ENCODE data around the gene ARRB2. TPM values are rescaled to one million over a fixed set of nuclear protein-coding genes. Genes with fewer than 3 reads are reported as not detected.

The ARRB2 gene
- total and polyA plus RNA-seq, 2 experiments from 2014 or later = 37.3 to 45.0 TPM

DNA sequence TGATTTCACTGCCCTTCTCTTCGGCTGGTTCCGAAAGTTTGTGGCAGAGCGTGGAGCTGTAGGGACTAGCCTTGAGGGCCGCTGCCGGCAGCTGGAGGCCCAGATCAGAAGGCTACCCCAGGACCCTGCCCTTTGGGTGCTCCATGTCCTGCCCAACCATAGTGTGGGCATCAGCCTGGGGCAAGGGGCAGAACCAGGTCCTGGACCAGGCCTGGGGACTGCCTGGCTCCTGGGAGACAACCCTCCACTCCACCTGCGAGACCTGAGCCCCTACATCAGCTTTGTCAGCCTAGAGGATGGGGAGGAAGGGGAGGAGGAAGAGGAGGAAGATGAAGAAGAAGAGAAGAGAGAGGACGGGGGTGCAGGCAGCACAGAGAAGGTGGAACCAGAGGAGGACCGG is 30.2 kb downstream of the ARRB2 start:
- H3K4me1 Mint-ChIP-seq = peaks cover 16% of the 10 kb centered on the region
- DNase-seq (ENCODE audit: low spot score) = no peak
- 0 out of 2 replicates have a peak, but pooled peaks cover 5% of the 10 kb centered on the region for H4K20me1 ChIP-seq (replicated peaks; ENCODE audit: insufficient read depth)
- peaks cover 66% of the 10 kb centered on the region for H3K27me3 Mint-ChIP-seq (ENCODE audit: insufficient read depth, low read depth, poor library complexity)
- no peaks in the 10 kb centered on the region for H3K9me2 ChIP-seq (ENCODE audit: insufficient read depth)
- no peak overlapping the region for H3K4me2 ChIP-seq
- no peak overlapping the region for H2AFZ ChIP-seq
- H3K27ac ChIP-seq (ENCODE audit: low read depth) = no peak overlapping the region
- peaks cover 72% of the 10 kb centered on the region for H3K27me3 ChIP-seq (ENCODE audit: insufficient read depth)
- no peaks in the 10 kb centered on the region for H3K79me2 ChIP-seq (replicated peaks; ENCODE audit: insufficient read depth)
- H3K4me3 ChIP-seq = peak overlapping the region; percentile 75; the same call in 1 of the 2 replicates
- no peak for TF ChIP-seq CREB1 (CRISPR knock-in tag; IDR thresholded peaks at IDR 0.05; ENCODE audit: low read depth)
- TF ChIP-seq, protein P1, sequence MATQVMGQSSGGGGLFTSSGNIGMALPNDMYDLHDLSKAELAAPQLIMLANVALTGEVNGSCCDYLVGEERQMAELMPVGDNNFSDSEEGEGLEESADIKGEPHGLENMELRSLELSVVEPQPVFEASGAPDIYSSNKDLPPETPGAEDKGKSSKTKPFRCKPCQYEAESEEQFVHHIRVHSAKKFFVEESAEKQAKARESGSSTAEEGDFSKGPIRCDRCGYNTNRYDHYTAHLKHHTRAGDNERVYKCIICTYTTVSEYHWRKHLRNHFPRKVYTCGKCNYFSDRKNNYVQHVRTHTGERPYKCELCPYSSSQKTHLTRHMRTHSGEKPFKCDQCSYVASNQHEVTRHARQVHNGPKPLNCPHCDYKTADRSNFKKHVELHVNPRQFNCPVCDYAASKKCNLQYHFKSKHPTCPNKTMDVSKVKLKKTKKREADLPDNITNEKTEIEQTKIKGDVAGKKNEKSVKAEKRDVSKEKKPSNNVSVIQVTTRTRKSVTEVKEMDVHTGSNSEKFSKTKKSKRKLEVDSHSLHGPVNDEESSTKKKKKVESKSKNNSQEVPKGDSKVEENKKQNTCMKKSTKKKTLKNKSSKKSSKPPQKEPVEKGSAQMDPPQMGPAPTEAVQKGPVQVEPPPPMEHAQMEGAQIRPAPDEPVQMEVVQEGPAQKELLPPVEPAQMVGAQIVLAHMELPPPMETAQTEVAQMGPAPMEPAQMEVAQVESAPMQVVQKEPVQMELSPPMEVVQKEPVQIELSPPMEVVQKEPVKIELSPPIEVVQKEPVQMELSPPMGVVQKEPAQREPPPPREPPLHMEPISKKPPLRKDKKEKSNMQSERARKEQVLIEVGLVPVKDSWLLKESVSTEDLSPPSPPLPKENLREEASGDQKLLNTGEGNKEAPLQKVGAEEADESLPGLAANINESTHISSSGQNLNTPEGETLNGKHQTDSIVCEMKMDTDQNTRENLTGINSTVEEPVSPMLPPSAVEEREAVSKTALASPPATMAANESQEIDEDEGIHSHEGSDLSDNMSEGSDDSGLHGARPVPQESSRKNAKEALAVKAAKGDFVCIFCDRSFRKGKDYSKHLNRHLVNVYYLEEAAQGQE (IDR thresholded peaks at IDR 0.05; ENCODE audit: unreplicated experiment) = no peak
- TF ChIP-seq STAT1 (IDR thresholded peaks at IDR 0.05; ENCODE audit: unreplicated experiment) = no peak
- TF ChIP-seq EZH2phosphoT487 (IDR thresholded peaks at IDR 0.05; ENCODE audit: unreplicated experiment) = no peak
- no peak for TF ChIP-seq JUNB (IDR thresholded peaks at IDR 0.05; ENCODE audit: unreplicated experiment)
- TF ChIP-seq ZNF331 (CRISPR knock-in tag; IDR thresholded peaks at IDR 0.05; ENCODE audit: low read depth) = no peak
- TF ChIP-seq ZNF114 (CRISPR knock-in tag; IDR thresholded peaks at IDR 0.05) = no peak
- no peak for TF ChIP-seq NANOG (IDR thresholded peaks at IDR 0.05; ENCODE audit: borderline replicate concordance)
- TF ChIP-seq, protein P2, sequence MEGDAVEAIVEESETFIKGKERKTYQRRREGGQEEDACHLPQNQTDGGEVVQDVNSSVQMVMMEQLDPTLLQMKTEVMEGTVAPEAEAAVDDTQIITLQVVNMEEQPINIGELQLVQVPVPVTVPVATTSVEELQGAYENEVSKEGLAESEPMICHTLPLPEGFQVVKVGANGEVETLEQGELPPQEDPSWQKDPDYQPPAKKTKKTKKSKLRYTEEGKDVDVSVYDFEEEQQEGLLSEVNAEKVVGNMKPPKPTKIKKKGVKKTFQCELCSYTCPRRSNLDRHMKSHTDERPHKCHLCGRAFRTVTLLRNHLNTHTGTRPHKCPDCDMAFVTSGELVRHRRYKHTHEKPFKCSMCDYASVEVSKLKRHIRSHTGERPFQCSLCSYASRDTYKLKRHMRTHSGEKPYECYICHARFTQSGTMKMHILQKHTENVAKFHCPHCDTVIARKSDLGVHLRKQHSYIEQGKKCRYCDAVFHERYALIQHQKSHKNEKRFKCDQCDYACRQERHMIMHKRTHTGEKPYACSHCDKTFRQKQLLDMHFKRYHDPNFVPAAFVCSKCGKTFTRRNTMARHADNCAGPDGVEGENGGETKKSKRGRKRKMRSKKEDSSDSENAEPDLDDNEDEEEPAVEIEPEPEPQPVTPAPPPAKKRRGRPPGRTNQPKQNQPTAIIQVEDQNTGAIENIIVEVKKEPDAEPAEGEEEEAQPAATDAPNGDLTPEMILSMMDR (conservative IDR thresholded peaks at IDR 0.05; ENCODE audit: low read depth in 2 of 2) = no peak
- TF ChIP-seq POLR2AphosphoS5 (IDR thresholded peaks at IDR 0.05; ENCODE audit: low read depth) = no peak
- TF ChIP-seq EZH2 (IDR thresholded peaks at IDR 0.05; ENCODE audit: low read depth, unreplicated experiment) = no peak
- TF ChIP-seq, protein P3, sequence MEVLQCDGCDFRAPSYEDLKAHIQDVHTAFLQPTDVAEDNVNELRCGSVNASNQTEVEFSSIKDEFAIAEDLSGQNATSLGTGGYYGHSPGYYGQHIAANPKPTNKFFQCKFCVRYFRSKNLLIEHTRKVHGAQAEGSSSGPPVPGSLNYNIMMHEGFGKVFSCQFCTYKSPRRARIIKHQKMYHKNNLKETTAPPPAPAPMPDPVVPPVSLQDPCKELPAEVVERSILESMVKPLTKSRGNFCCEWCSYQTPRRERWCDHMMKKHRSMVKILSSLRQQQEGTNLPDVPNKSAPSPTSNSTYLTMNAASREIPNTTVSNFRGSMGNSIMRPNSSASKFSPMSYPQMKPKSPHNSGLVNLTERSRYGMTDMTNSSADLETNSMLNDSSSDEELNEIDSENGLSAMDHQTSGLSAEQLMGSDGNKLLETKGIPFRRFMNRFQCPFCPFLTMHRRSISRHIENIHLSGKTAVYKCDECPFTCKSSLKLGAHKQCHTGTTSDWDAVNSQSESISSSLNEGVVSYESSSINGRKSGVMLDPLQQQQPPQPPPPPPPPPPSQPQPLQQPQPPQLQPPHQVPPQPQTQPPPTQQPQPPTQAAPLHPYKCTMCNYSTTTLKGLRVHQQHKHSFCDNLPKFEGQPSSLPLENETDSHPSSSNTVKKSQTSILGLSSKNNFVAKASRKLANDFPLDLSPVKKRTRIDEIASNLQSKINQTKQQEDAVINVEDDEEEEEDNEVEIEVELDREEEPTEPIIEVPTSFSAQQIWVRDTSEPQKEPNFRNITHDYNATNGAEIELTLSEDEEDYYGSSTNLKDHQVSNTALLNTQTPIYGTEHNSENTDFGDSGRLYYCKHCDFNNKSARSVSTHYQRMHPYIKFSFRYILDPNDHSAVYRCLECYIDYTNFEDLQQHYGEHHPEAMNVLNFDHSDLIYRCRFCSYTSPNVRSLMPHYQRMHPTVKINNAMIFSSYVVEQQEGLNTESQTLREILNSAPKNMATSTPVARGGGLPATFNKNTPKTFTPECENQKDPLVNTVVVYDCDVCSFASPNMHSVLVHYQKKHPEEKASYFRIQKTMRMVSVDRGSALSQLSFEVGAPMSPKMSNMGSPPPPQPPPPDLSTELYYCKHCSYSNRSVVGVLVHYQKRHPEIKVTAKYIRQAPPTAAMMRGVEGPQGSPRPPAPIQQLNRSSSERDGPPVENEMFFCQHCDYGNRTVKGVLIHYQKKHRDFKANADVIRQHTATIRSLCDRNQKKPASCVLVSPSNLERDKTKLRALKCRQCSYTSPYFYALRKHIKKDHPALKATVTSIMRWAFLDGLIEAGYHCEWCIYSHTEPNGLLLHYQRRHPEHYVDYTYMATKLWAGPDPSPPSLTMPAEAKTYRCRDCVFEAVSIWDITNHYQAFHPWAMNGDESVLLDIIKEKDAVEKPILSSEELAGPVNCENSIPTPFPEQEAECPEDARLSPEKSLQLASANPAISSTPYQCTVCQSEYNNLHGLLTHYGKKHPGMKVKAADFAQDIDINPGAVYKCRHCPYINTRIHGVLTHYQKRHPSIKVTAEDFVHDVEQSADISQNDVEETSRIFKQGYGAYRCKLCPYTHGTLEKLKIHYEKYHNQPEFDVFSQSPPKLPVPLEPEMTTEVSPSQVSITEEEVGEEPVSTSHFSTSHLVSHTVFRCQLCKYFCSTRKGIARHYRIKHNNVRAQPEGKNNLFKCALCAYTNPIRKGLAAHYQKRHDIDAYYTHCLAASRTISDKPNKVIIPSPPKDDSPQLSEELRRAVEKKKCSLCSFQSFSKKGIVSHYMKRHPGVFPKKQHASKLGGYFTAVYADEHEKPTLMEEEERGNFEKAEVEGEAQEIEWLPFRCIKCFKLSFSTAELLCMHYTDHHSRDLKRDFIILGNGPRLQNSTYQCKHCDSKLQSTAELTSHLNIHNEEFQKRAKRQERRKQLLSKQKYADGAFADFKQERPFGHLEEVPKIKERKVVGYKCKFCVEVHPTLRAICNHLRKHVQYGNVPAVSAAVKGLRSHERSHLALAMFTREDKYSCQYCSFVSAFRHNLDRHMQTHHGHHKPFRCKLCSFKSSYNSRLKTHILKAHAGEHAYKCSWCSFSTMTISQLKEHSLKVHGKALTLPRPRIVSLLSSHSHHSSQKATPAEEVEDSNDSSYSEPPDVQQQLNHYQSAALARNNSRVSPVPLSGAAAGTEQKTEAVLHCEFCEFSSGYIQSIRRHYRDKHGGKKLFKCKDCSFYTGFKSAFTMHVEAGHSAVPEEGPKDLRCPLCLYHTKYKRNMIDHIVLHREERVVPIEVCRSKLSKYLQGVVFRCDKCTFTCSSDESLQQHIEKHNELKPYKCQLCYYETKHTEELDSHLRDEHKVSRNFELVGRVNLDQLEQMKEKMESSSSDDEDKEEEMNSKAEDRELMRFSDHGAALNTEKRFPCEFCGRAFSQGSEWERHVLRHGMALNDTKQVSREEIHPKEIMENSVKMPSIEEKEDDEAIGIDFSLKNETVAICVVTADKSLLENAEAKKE (CRISPR knock-in tag; IDR thresholded peaks at IDR 0.05) = no peak
- TF ChIP-seq, protein P4, sequence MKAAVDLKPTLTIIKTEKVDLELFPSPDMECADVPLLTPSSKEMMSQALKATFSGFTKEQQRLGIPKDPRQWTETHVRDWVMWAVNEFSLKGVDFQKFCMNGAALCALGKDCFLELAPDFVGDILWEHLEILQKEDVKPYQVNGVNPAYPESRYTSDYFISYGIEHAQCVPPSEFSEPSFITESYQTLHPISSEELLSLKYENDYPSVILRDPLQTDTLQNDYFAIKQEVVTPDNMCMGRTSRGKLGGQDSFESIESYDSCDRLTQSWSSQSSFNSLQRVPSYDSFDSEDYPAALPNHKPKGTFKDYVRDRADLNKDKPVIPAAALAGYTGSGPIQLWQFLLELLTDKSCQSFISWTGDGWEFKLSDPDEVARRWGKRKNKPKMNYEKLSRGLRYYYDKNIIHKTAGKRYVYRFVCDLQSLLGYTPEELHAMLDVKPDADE (IDR thresholded peaks at IDR 0.05) = no peak
- H3K27ac Mint-ChIP-seq = no peak overlapping the region
- H3F3A ChIP-seq (replicated peaks; ENCODE audit: low read depth) = peaks cover 13% of the 10 kb centered on the region; the same call in 1 of the 2 replicates
- H3K36me3 ChIP-seq (ENCODE audit: insufficient read depth) = no peaks in the 10 kb centered on the region
- no peak for ATAC-seq
- H3K4me3 Mint-ChIP-seq = peak overlapping the region; percentile 70
- H3K36me3 Mint-ChIP-seq (ENCODE audit: low read depth) = no peaks in the 10 kb centered on the region; the same call in 2 of the 3 replicates
- no peaks in the 10 kb centered on the region; the same call in 1 of the 3 replicates for H3K9me3 Mint-ChIP-seq
- peaks cover 9% of the 10 kb centered on the region; the same call in 1 of the 2 replicates for H3K4me1 ChIP-seq (ENCODE audit: insufficient read depth)
